ENCODE results near the gene FN1. TPM values are rescaled to one million over a fixed set of nuclear protein-coding genes. Genes with fewer than 3 reads are reported as not detected.

The FN1 gene
- total and polyA plus RNA-seq, 2 donors (not counting 3 experiments of a cell fraction or from before 2014, with no cell fraction given), result 3,221 to 3,740 TPM

GRCh38 chr2:215328066-215328465 lies 107.8 kb downstream of the FN1 start:
- Histone ChIP-seq H3K27me3 (ENCODE audit: control insufficient read depth in 2 of 2, insufficient read depth in 2 of 2, low read length in 2 of 2) (no peaks in the 10 kb centered on the region), H2AFZ (ENCODE audit: low read depth, low read length) (no peak overlapping the region), H3K4me1 (ENCODE audit: control insufficient read depth, extremely low read depth, insufficient read depth, low read length) (no peaks in the 10 kb centered on the region), H3K9me3 (replicated peaks; ENCODE audit: control insufficient read depth, insufficient read depth, low read length) (no peaks in the 10 kb centered on the region), H3K79me2 (ENCODE audit: control insufficient read depth, insufficient read depth, low read length) (peaks cover 11% of the 10 kb centered on the region), H3K9ac (replicated peaks; ENCODE audit: extremely low read depth, insufficient read depth, low read length) (no peak overlapping the region), H3K36me3 (ENCODE audit: control insufficient read depth in 2 of 2, extremely low read depth in 1 of 2, insufficient read depth in 2 of 2, low read length in 2 of 2) (peaks cover 7 to 12% of the 10 kb centered on the region in 2 experiments), H3K4me2 (ENCODE audit: insufficient read depth, low read length) (no peak overlapping the region), H3K4me3 (replicated peaks in 1 of 3; ENCODE audit: insufficient read depth in 1 of 3, low read depth in 1 of 3, low read length in 3 of 3) (no peak overlapping the region), H4K20me1 (replicated peaks; ENCODE audit: control insufficient read depth, extremely low read depth, insufficient read depth, low read length) (no peaks in the 10 kb centered on the region), H3K27ac (ENCODE audit: insufficient read depth, low read depth, low read length) (no peak overlapping the region), H3K9me1 (replicated peaks; ENCODE audit: control insufficient read depth, extremely low read depth, insufficient read depth, low read length) (no peaks in the 10 kb centered on the region)
- intact Hi-C loops (cut with micrococcal nuclease) (no loop called here), dilution Hi-C loops (cut with MboI; ENCODE audit: extremely low pct_ligation_motif_present, low sequenced_read_pairs) (no loop called here)
- DNase-seq (ENCODE audit: low read depth, low spot score) (no peak), FAIRE-seq (no peak)
- BruUV-seq (replicated peaks), result no TSS peak
- ChIA-PET CTCF (no interaction called here), POLR2A (no interaction called here)
- TF ChIP-seq POLR2AphosphoS5 (IDR thresholded peaks at IDR 0.05; ENCODE audit: insufficient read depth, low read depth, low read length) (no peak), POLR2A (IDR thresholded peaks at IDR 0.05; ENCODE audit: low read depth, low read length) (no peak), JUN (IDR thresholded peaks at IDR 0.05; ENCODE audit: borderline replicate concordance, insufficient read depth, insufficient read length, low read depth) (no peak), GATA2 (IDR thresholded peaks at IDR 0.05; ENCODE audit: insufficient read depth, insufficient read length, low read depth, low read length) (no peak), CTCF (IDR thresholded peaks at IDR 0.05; ENCODE audit: extremely low read depth in 1 of 2, insufficient read depth in 1 of 2, low read depth in 1 of 2, low read length in 2 of 2) (no peak), MAX (IDR thresholded peaks at IDR 0.05; ENCODE audit: insufficient read depth, insufficient read length) (no peak), FOS (IDR thresholded peaks at IDR 0.05; ENCODE audit: borderline replicate concordance, insufficient read depth, low read length) (no peak)

Data from endothelial cell of umbilical vein (primary cell).